Testis (tissue), 3 donors: ENCODE results near the gene GPS1. TPM values are rescaled to one million over a fixed set of nuclear protein-coding genes. Genes with fewer than 3 reads are reported as not detected.

Source experiments
- DNase-seq: peaks from one replicate; pipeline ENCODE4 v3.0.0-alpha.2; 2019
- H3K27ac ChIP-seq, 2 donors: fragments of 200-600 bp; sonication (generic); one replicate each; pipeline ENCODE4 v1.5.1; 2019
- H3K27me3 ChIP-seq: fragments of 200-600 bp; sonication (generic); one replicate; pipeline ENCODE4 v1.5.1; 2019
- H3K36me3 ChIP-seq: fragments of 200-600 bp; sonication (generic); one replicate; pipeline ENCODE4 v1.5.1; 2017; ENCODE audit warnings: low read depth; ENCODE audit errors: missing control alignments
- H3K4me1 ChIP-seq: fragments of 200-600 bp; sonication (generic); one replicate; pipeline ENCODE4 v1.5.1; 2019
- H3K4me3 ChIP-seq, 2 donors: fragments of 200-600 bp; sonication (generic); one replicate each; pipeline ENCODE4 v1.5.1; 2017 to 2019
- H3K9me3 ChIP-seq: fragments of 200-600 bp; sonication (generic); one replicate; pipeline ENCODE4 v1.5.1; 2017
- CTCF ChIP-seq, 3 experiments: fragments of 450-650 bp in 2 of 3; fragments of 200-600 bp in 1 of 3; sonication (generic) in 1 of 3; IDR thresholded peaks; one replicate each; pipeline ENCODE4 v1.5.1; 2016 to 2019; ENCODE audit warnings: antibody characterized with exemption in 3 of 3, mild to moderate bottlenecking in 2 of 3, moderate library complexity in 1 of 3
- POLR2A ChIP-seq: fragments of 450-650 bp; IDR thresholded peaks from one replicate; pipeline ENCODE4 v1.6.1; 2017; ENCODE audit warnings: antibody characterized with exemption, mild to moderate bottlenecking, moderate library complexity
- WGBS, 2 donors: methylation state at CpG; one replicate each; pipeline ENCODE4 v1.1.5; 2018; 5-methylcytosine and 5-hydroxymethylcytosine counted together
- intact Hi-C: fragments of 100-400 bp; cut with DNase I; formaldehyde crosslinking; loops from one replicate; pipeline ENCODE4 v1.15.1; 2023; ENCODE audit warnings: low total_unique reads
- polyA plus RNA-seq: library from polyadenylated mRNA; stranded (reverse); fragments of 350-450 nt; fragmentation: Illumina TruSeq; extraction: RNeasy Lipid Tissue Mini Kit (QIAGEN cat#74804); gene quantifications from one replicate; pipeline ENCODE4 v1.2.3, GENCODE V29; 2014; ENCODE audit warnings: low read depth, low replicate concordance; ENCODE audit not compliant: insufficient read depth
- total RNA-seq, 2 donors: library from RNA; depleted of rRNA; stranded (reverse); fragments of >200 nt; gene quantifications; one replicate each; pipeline ENCODE4 v1.2.3, GENCODE V29; 2016

GPS1 gene
- total and polyA plus RNA-seq, 3 donors from 2014 or later = 170 to 190 (median 178) TPM

- intact Hi-C loops = no loop called here
- TF ChIP-seq CTCF (IDR thresholded peaks at IDR 0.05) (no peak), POLR2A (no peak)
- H3K27ac ChIP-seq = no peak overlapping the region
- H3K4me1 ChIP-seq = no peaks in the 10 kb centered on the region
- no peaks in the 10 kb centered on the region for H3K9me3 ChIP-seq
- no peaks in the 10 kb centered on the region for H3K27me3 ChIP-seq
- 93% methylated on average over 10 to 40 of the region's 49 CpGs for WGBS, 2 donors
- H3K4me3 ChIP-seq = no peak overlapping the region
- DNase-seq = no peak
- H3K36me3 ChIP-seq = no peaks in the 10 kb centered on the region
Observed at GRCh38 chr17:82085031-82085861, 33.5 kb downstream of the GPS1 start.

GRCh38 chr17:82085931-82086764, 34.5 kb downstream of the GPS1 start:
- Histone ChIP-seq H3K9me3 (no peaks in the 10 kb centered on the region), H3K27me3 (no peaks in the 10 kb centered on the region), H3K27ac (no peak overlapping the region), H3K4me3 (no peak overlapping the region), H3K4me1 (no peaks in the 10 kb centered on the region), H3K36me3 (no peaks in the 10 kb centered on the region)
- no peak for TF ChIP-seq POLR2A
- no peak for TF ChIP-seq CTCF (IDR thresholded peaks at IDR 0.05)
- intact Hi-C loops = no loop called here
- no peak for DNase-seq
- 81 to 90% methylated on average over 5 to 22 of the region's 25 CpGs for WGBS, 2 donors

GRCh38 chr17:82086941-82087906, 35.5 kb downstream of the GPS1 start:
- no peaks in the 10 kb centered on the region for H3K4me1 ChIP-seq
- no peaks in the 10 kb centered on the region for H3K9me3 ChIP-seq
- no peaks in the 10 kb centered on the region for H3K36me3 ChIP-seq
- no peak overlapping the region for H3K4me3 ChIP-seq
- 90 to 93% methylated on average over 4 to 32 of the region's 39 CpGs for WGBS, 2 donors
- TF ChIP-seq CTCF (IDR thresholded peaks at IDR 0.05) (no peak), POLR2A (no peak)
- H3K27ac ChIP-seq = no peak overlapping the region
- H3K27me3 ChIP-seq = no peaks in the 10 kb centered on the region
- DNase-seq = no peak
- intact Hi-C loops = no loop called here

GRCh38 chr17:82087961-82088837, 36.5 kb downstream of the GPS1 start:
- no peak for DNase-seq
- H3K27me3 ChIP-seq = no peaks in the 10 kb centered on the region
- intact Hi-C loops = no loop called here

More at GRCh38 chr17:82087961-82088837, 36.5 kb downstream of the GPS1 start:
- TF ChIP-seq POLR2A (no peak), CTCF (IDR thresholded peaks at IDR 0.05) (no peak)
- no peak overlapping the region for H3K27ac ChIP-seq
- no peaks in the 10 kb centered on the region for H3K9me3 ChIP-seq
- no peaks in the 10 kb centered on the region for H3K36me3 ChIP-seq
- H3K4me1 ChIP-seq = no peaks in the 10 kb centered on the region
- H3K4me3 ChIP-seq = no peak overlapping the region
- WGBS, 2 donors = 93 to 95% methylated on average over 23 to 44 of the region's 48 CpGs
